Keratinocyte (primary cell): ENCODE results near the gene ATP2B2. TPM values are rescaled to one million over a fixed set of nuclear protein-coding genes. Genes with fewer than 3 reads are reported as not detected.

Experiments
- DNase-seq: peaks from one replicate; pipeline ENCODE4 v3.0.0-alpha.2; 2011; ENCODE audit warnings: low read depth, missing footprints, low spot score
- FAIRE-seq: peaks from 2 replicates; lab custom pipeline; 2011; peaks lifted over from hg19 to GRCh38; lab: Jason Lieb, UNC
- H2AFZ ChIP-seq: 2 replicates; pipeline ENCODE4 v1.6.0; 2012; ENCODE audit warnings: low read length, control low read depth, inconsistent platforms; ENCODE audit not compliant: control insufficient read depth
- H3K27ac ChIP-seq: 2 replicates; pipeline ENCODE4 v1.5.1; 2011; ENCODE audit warnings: low read length; ENCODE audit not compliant: control insufficient read depth, insufficient read depth
- H3K27me3 ChIP-seq: 3 replicates; pipeline ENCODE4 v1.6.0; 2011; ENCODE audit warnings: low read length; ENCODE audit not compliant: control insufficient read depth, insufficient read depth; ENCODE audit errors: extremely low read depth
- H3K36me3 ChIP-seq, 2 experiments: 2 replicates in 1 of 2; 3 replicates in 1 of 2; pipeline ENCODE4 v1.5.1; 2011; ENCODE audit warnings: low read length in 2 of 2, mild to moderate bottlenecking in 1 of 2; ENCODE audit not compliant: control insufficient read depth in 2 of 2, insufficient read depth in 2 of 2; ENCODE audit errors: extremely low read depth in 1 of 2
- H3K4me1 ChIP-seq: 3 replicates; pipeline ENCODE4 v1.5.1; 2011; ENCODE audit warnings: low read length; ENCODE audit not compliant: control insufficient read depth, insufficient read depth; ENCODE audit errors: extremely low read depth
- H3K4me2 ChIP-seq: 3 replicates; pipeline ENCODE4 v1.6.0; 2011; ENCODE audit warnings: low read depth, low read length; ENCODE audit not compliant: control insufficient read depth, insufficient read depth; ENCODE audit errors: extremely low read depth
- H3K4me3 ChIP-seq, 3 experiments: fragments of 200-600 bp in 1 of 3; sonication (generic) in 1 of 3; 2 replicates in 2 of 3; 3 replicates in 1 of 3; pipeline ENCODE4 v1.5.1; 2011 to 2016; ENCODE audit warnings: low read length in 3 of 3, mild to moderate bottlenecking in 3 of 3, control low read depth in 2 of 3, inconsistent platforms in 1 of 3, low read depth in 1 of 3, mixed read lengths in 1 of 3, mixed run types in 1 of 3, moderate library complexity in 1 of 3; ENCODE audit not compliant: control insufficient read depth in 2 of 3, insufficient read depth in 2 of 3; ENCODE audit errors: extremely low read depth in 1 of 3
- H3K79me2 ChIP-seq: 2 replicates; pipeline ENCODE4 v1.6.0; 2012; ENCODE audit warnings: low read length; ENCODE audit not compliant: control insufficient read depth, insufficient read depth
- H3K9ac ChIP-seq: 3 replicates; pipeline ENCODE4 v1.6.0; 2011; ENCODE audit warnings: low read length; ENCODE audit not compliant: control insufficient read depth, insufficient read depth; ENCODE audit errors: extremely low read depth
- H3K9me1 ChIP-seq: 3 replicates; pipeline ENCODE4 v1.6.0; 2011; ENCODE audit warnings: low read length; ENCODE audit not compliant: control insufficient read depth, insufficient read depth; ENCODE audit errors: extremely low read depth
- H3K9me3 ChIP-seq: 2 replicates; pipeline ENCODE4 v1.5.1; 2012; ENCODE audit warnings: low read depth, low read length; ENCODE audit not compliant: control insufficient read depth
- H4K20me1 ChIP-seq: 3 replicates; pipeline ENCODE4 v1.6.0; 2011; ENCODE audit warnings: low read length; ENCODE audit not compliant: control insufficient read depth, insufficient read depth; ENCODE audit errors: extremely low read depth
- CTCF ChIP-seq, 3 experiments: IDR thresholded peaks in 1 of 3; conservative IDR thresholded peaks in 1 of 3; optimal IDR thresholded peaks in 1 of 3; 2 replicates in 2 of 3; 3 replicates in 1 of 3; pipeline versions ENCODE3 to v1.5.1; 2011; ENCODE audit warnings: low read length in 3 of 3, mild to moderate bottlenecking in 3 of 3, moderate library complexity in 2 of 3, control low read depth in 1 of 3, inconsistent platforms in 1 of 3; ENCODE audit not compliant: insufficient read depth in 2 of 3; ENCODE audit errors: extremely low read depth in 1 of 3
- EZH2 ChIP-seq: IDR thresholded peaks from one replicate; pipeline ENCODE4 v1.6.1; 2012; ENCODE audit warnings: inconsistent platforms, mild to moderate bottlenecking, low read length, moderate library complexity
- dilution Hi-C: fragments of 300-500 bp; cut with MboI; formaldehyde crosslinking; loops from one replicate; pipeline ENCODE4 v1.7.0; 2020; ENCODE audit warnings: low sequenced_read_pairs; ENCODE audit not compliant: extremely low pct_ligation_motif_present
- polyA plus RNA-seq, 5 experiments: library from polyadenylated mRNA; depleted of rRNA in 3 of 5; stranded (reverse) in 3 of 5; stranded (forward) in 1 of 5; unstranded in 1 of 5; fragments of >200 nt; gene quantifications; 1 replicate in 1 of 5; 2 replicates in 3 of 5; 3 replicates in 1 of 5; pipeline versions ENCODE4 v1.2.1 to v1.2.3, GENCODE V29; 2011 to 2012; ENCODE audit warnings: missing spikeins in 2 of 5, low read depth in 1 of 5, low replicate concordance in 1 of 5

The ATP2B2 gene
- polyA plus RNA-seq, 1 donor (not counting 4 experiments of a cell fraction or from before 2014, with no cell fraction given), result not detected

GRCh38 chr3:10334459-10334858 lies 170.9 kb downstream of the ATP2B2 start:
- no peaks in the 10 kb centered on the region for H3K9me1 ChIP-seq
- no peak overlapping the region for H3K9ac ChIP-seq
- no peaks in the 10 kb centered on the region for H3K9me3 ChIP-seq
- FAIRE-seq (no peak), DNase-seq (no peak)
- H4K20me1 ChIP-seq, result peaks cover 2% of the 10 kb centered on the region
- no peaks in the 10 kb centered on the region for H3K79me2 ChIP-seq
- H3K4me2 ChIP-seq, result no peak overlapping the region
- H2AFZ ChIP-seq, result no peak overlapping the region
- no peak overlapping the region for H3K4me3 ChIP-seq
- H3K27me3 ChIP-seq, result peaks cover 40% of the 10 kb centered on the region
- H3K27ac ChIP-seq, result no peak overlapping the region
- TF ChIP-seq EZH2 (no peak), CTCF (optimal IDR thresholded peaks at IDR 0.05 in 1 of 3, IDR thresholded peaks at IDR 0.05 in 1 of 3, conservative IDR thresholded peaks at IDR 0.05 in 1 of 3; ENCODE audit: extremely low read depth in 1 of 3, insufficient read depth in 2 of 3, low read length in 3 of 3) (peak; percentile 19 to 39 (median 20))
- H3K4me1 ChIP-seq, result no peaks in the 10 kb centered on the region
- H3K36me3 ChIP-seq, result no peaks in the 10 kb centered on the region
- dilution Hi-C loops, result no loop called here

DNA sequence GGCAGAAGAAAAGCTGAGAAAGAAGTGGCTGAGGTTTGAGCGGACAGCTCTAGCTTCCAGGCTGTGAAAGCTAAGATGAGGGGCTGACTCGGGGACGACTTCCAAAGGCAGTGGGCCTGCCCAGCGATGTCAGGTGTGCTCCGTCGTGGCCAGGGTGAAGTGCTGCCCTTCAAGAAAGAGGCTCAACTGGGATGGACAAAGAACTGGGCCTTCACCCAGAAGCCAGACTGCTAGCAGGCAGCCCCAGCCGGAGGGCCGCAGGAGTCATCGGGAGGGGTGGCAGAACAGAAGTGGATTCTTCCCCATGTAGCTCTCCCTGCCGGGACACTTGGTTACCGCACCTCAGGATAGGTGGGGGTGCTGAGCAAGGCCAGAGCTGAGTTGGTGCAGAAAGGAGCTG lies 171.3 kb downstream of the ATP2B2 start:
- Histone ChIP-seq H3K79me2 (no peaks in the 10 kb centered on the region), H3K9me1 (no peaks in the 10 kb centered on the region), H3K9me3 (no peaks in the 10 kb centered on the region), H3K9ac (no peak overlapping the region), H3K27ac (no peak overlapping the region), H3K4me2 (no peak overlapping the region), H3K4me3 (no peak overlapping the region), H3K27me3 (peaks cover 43% of the 10 kb centered on the region), H3K4me1 (no peaks in the 10 kb centered on the region), H4K20me1 (peaks cover 2% of the 10 kb centered on the region), H3K36me3 (no peaks in the 10 kb centered on the region), H2AFZ (no peak overlapping the region)
- dilution Hi-C loops, result no loop called here
- TF ChIP-seq CTCF (optimal IDR thresholded peaks at IDR 0.05 in 1 of 3, IDR thresholded peaks at IDR 0.05 in 1 of 3, conservative IDR thresholded peaks at IDR 0.05 in 1 of 3; ENCODE audit: extremely low read depth in 1 of 3, insufficient read depth in 2 of 3, low read length in 3 of 3), result no peak
- no peak for TF ChIP-seq EZH2
- no peak for FAIRE-seq
- DNase-seq, result no peak
